Cardiac septum (tissue), 1 donor: ENCODE results near the gene ZP3. TPM values are rescaled to one million over a fixed set of nuclear protein-coding genes. Genes with fewer than 3 reads are reported as not detected.
"Not testable (repeated sequence)": the region's sequence is repeated elsewhere in the genome, so short reads cannot be mapped to it uniquely, and the experiment has no call there.

Experiments used
- DNase-seq: peaks from one replicate; pipeline ENCODE4 v3.0.0-alpha.2; 2020; ENCODE audit warnings: low spot score
- intact Hi-C: fragments of 100-400 bp; cut with DNase I; formaldehyde crosslinking; loops from one replicate; pipeline ENCODE4 v1.14.0; 2022
- total RNA-seq: library from RNA; stranded (reverse); fragmentation: NEBNext Ultra II Directional; extraction: Animal tissue kit (Norgen Biotek cat#: 25700); gene quantifications from one replicate; pipeline ENCODE4 v1.2.1, GENCODE V29; 2021
- donor health status: DM: no; HTN: no; CAD: no.

Gene ZP3
- total RNA-seq, 1 donor from 2014 or later = not detected

DNA sequence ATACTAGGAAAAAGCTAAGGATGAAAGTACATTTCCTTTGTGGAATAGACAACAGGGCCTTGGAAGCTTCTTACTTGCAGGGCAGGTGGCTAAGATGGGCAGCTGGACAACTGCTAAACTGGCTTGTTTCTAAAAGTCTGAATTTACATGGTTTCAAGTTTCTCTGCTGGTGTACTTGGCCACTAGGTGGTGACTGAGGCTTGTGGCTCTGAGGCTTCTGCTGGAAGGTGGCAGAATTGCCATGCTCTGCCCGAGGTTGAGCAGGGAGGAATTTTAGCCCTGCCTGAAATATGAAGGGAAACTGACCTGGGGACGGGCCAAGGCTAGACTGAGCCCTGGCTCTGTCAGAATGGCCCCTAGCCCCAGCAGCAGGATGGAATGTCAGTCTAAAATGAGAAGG lies 13.1 kb downstream of the ZP3 start:
- intact Hi-C loops = not testable (repeated sequence)

GRCh38 chr7:76439120-76439888 lies 14.6 kb downstream of the ZP3 start:
- DNase-seq, intact Hi-C loops: not testable (repeated sequence)

More for the DNA sequence above, 13.1 kb downstream of the ZP3 start:
- not testable (repeated sequence) for DNase-seq

DNA sequence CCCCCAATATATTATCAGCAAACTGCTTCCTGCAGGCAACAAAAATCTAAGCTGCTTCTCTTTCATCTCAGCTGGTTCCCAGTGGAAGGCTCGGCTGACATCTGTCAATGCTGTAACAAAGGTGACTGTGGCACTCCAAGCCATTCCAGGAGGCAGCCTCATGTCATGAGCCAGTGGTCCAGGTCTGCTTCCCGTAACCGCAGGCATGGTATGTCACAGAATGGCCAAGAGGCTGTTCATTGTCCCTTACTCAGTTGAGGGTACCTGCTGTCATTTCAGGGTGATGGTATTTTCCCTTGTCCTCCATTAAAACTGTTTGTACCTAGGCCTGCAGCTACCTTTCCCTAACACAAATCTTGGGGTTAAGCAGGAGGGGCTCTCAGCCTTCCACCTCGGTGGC lies 15.7 kb downstream of the ZP3 start:
- intact Hi-C loops, DNase-seq: not testable (repeated sequence)

GRCh38 chr7:76441792-76442191 lies 17.0 kb downstream of the ZP3 start:
- intact Hi-C loops, DNase-seq: not testable (repeated sequence)

- intact Hi-C loops, DNase-seq: not testable (repeated sequence)
Measured at GRCh38 chr7:76442664-76443446, 18.1 kb downstream of the ZP3 start.

GRCh38 chr7:76443846-76444245 lies 19.1 kb downstream of the ZP3 start:
- DNase-seq, intact Hi-C loops: not testable (repeated sequence)

DNA sequence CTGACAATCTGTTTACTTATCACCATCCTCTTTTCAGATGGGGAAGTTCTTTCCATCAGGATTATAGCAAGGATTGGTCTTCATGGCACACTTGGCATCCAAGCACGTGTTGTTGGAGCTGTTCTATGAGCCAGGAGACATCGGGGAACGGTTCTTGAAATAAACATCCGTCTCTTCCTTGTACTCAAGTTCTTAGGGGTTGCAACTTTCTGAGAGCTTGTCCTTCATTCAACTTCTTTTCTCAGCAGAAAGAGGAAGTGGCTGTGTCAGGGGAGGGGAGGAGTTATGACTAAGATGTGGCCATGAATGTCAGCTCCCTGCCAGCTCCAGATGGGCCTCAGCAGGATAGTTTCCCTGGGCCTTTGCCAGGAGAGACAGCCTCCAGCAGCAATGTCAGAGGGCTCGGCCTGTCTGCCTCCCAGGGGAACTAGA lies 20.8 kb downstream of the ZP3 start:
- intact Hi-C loops, DNase-seq: not testable (repeated sequence)

- intact Hi-C loops, DNase-seq: not testable (repeated sequence)
Measured at GRCh38 chr7:76457017-76457416, 32.3 kb downstream of the ZP3 start.

GRCh38 chr7:76458504-76458903 lies 33.8 kb downstream of the ZP3 start:
- intact Hi-C loops = not testable (repeated sequence)

GRCh38 chr7:76460767-76461166 lies 36.0 kb downstream of the ZP3 start:
- DNase-seq, intact Hi-C loops: not testable (repeated sequence)

More at GRCh38 chr7:76458504-76458903, 33.8 kb downstream of the ZP3 start:
- not testable (repeated sequence) for DNase-seq

- DNase-seq = peak; percentile 78
- intact Hi-C loops = not testable (repeated sequence)
Measured at GRCh38 chr7:76461464-76462101, 36.8 kb downstream of the ZP3 start, which contains the start of gene DTX2. TSS of gene DTX2 (plus strand) at chr7:76461709. CDS start at chr7:76480510, 18,801 bp downstream.

DNA sequence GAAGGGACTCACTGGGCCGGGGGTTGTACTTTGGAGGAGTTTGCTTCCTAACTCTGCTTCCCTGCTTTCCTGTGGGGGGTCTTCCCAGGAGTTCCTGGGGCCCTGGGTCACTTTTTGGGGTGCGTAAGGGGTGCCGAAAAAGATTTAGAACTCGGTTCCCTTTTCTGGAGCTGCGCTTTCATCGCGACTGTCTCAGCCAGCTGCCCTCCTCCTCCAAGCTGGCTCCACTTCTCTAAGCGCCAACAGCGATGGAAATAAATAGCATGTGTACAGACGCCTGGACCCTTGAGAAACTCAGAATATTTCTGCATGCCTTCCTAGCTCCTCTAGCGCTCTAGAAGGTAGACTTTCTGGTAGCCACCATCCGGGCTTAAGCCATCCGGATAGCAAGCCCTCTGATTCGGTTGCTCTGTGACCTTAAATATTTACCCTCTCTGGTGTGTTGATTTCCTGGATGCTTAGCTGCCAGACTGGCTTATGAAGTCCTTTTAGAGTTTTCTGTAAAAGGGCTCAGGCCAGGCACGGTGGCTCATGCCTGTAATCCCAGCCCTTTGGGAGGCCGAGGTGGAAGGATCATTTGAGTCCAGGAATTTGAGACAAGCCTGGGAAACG lies 37.6 kb downstream of the ZP3 start:
- DNase-seq, intact Hi-C loops: not testable (repeated sequence)

DNA sequence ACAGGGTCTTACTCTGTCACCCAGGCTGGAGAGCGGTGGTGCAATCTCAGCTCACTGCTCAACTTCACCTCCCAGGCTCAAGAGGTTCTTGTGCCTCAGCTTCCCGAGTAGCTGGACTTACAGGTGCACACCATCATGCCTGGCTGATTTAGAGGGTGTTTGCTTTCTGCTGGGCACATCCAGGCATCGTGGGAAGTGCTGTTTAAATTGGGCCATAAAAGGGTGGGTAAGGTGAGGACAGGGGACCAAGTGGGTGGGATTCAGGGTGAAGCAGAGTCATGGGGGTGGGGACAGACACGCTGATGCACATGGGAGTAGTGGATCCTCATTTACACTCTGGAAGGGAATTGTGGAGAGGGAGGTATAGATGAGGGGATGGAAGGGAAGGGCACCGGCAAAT lies 40.2 kb downstream of the ZP3 start:
- intact Hi-C loops = not testable (repeated sequence)

GRCh38 chr7:76465950-76466349 lies 41.2 kb downstream of the ZP3 start:
- DNase-seq, intact Hi-C loops: not testable (repeated sequence)

More for the DNA sequence above, 40.2 kb downstream of the ZP3 start:
- not testable (repeated sequence) for DNase-seq

DNA sequence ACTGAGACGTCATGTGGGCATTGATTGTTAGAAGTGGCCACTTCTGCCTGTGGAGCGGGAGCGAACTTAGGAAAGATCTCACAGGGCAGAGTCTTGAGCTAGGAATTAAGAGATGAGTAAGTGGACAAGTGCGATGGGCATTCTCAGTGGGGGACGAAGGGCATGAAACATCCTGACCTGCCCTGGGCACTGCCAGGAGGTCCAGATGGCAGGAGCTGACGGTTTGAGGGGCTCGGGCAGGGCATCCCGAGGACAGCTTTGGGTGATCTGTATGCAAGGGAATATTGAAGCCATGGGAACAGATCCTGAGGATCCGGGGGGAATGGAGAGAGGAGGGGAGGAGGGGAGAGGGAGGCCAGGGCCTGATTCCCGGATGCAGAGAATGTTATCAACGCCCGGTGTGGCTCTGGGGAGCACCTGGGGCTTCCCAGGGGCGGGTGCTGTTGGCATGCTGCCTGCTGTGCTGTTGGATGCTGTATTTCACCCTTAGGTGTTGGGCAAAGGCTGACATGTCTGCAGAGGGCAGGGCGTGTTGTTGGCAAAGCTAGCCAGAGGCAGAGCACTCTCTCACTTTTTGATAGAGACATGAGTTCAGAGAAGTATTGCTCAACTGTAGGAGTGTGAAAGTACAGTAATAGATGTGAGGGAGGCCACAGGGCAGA lies 43.1 kb downstream of the ZP3 start:
- peak; percentile 76 for DNase-seq
- intact Hi-C loops = not testable (repeated sequence)

- DNase-seq, intact Hi-C loops: not testable (repeated sequence)
Measured at GRCh38 chr7:76471556-76472221, 46.9 kb downstream of the ZP3 start.

DNA sequence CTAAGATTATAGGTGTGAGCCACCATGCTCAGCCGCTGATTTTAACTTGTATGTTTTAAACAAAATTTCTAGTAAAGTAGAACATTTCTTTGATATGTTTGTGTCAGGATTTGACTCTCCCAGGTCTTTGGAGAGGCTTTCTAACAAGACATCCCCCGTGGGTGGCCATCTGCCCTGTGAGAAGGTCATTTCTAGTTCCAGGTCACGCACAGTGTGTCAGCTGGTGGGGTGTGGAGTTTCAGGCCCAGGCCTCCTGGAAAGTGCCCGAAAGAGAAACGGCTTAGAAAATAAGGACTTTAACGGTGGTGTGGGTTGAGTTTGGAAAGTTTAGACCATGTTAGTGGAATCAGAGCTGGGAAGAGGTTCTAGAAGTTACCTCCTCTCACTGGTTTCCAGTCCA lies 48.3 kb downstream of the ZP3 start:
- DNase-seq, intact Hi-C loops: not testable (repeated sequence)

- intact Hi-C loops, DNase-seq: not testable (repeated sequence)
Measured at GRCh38 chr7:76476280-76476679, 51.5 kb downstream of the ZP3 start.
